ENCODE measurements around the gene BCL6B.

Gene BCL6B

DNA sequence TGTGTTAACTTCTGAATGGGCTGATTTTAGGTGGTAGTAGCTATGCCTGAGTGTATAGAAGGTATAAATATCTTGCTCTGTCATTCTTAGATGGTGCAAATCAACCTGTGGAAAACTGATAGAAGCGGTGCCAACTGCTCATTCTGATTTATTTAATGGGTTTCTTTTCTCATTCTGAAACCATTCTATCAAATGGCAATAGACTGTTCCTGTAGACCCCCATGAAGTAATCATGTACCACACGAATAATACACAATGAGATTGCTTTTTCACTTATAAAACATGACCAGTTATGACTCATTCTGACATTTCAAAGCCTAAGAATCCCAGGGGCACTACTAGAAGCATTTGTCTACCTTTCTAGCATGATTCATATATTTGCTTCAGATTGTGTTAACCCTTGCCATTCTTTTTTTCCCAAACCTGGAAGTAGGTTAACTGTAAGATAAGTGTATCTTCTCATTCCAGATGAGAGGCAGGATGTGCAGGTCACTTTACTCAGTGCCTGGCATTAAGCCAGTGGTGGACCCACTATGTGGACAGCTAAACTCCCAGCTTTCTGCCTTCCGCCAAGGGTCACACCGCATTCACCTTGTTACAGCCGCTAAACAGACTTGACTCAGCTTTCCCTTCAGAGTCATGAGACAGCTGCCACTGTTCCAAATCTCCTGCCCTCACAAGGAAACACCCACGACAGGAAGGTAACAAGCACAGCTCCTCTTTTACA is 37.5 kb downstream of the BCL6B start:
- no peak for DNase-seq (ENCODE audit: low read depth, low spot score)

DNA sequence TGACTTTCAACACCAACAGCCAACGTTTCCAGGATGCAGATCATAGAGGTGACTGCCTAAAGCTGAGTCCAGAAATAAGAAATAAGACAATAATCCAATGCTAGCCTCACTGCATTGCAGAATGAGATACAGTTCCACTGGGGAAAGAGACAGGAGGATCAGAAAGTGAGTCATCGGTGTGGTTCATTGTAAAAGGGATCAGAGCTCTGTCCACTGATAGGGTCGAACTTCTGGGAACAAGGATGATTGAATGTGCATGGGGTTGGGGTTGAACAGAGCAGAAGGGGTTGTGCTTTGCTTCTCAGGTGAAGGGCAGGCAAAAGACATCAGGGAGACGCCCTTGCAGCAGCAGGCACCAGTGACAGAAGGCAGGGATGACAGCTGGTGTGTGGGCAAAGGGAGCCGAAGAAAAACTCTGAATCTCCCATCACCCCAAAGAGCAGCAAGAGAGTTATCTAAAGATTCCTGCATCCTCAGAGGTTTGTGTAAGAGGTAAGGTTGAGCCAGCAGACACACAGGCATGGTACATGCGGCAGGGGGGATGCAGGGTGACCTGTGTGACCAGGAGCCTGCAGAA is 40.8 kb downstream of the BCL6B start:
- no peak for DNase-seq (ENCODE audit: low read depth, low spot score)

DNA sequence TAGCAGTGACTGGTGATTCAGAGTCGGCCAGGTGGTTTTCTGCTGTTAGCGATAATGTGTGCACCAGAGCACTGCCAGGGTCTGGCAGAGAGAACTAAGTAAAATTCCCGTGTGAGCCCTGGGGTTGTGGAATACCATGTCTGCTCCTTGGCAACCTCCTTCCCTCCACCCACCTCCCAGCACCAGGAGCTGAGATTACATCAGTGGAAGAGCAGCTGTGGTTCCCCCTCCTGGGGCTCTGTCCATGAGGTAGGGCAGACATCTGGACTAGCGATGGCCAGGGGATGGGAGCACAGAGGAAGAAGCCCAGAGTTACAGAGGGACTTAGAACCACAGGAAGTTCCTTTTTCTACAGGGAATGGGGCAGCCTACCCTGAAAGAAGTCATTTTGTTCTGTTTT is 41.4 kb downstream of the BCL6B start:
- DNase-seq (ENCODE audit: low read depth, low spot score), result no peak

DNA sequence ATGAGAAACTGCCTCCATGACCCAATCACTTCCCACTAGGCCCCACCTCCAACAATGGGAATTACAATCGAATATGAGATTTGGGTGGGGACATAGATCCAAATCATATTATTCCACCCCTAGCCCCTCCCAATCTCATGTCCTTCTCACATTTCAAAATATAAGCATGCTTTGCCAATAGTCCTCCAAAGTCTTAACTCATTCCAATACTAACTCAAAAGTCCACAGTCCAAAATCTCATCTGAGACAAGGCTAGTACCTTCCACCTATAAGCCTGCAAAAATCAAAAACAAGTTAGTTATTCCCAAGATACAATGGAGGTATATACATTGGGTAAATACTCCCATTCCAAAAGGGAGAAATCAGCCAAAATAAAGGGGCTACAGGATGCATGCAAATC is 44.3 kb downstream of the BCL6B start:
- DNase-seq (ENCODE audit: low read depth, low spot score), result no peak

DNA sequence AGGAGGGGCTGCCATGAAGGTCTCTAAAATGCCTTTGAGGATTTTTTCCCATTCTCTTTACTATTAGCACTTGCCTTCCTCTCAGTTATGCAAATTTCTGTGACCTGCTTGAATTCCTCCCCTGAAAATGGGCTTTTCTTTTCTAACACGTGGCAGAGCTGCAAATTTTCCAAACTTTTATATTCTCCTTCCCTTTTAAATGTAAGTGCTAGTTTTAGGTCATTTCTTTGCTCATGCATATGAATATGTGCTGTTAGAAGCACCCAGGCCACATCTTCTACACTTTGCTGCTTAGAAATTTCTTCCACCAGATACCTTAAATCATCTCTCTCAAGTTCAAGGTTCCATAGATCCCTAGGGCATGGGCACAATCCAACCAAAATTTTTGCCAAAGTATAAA is 45.4 kb downstream of the BCL6B start:
- DNase-seq (ENCODE audit: low read depth, low spot score), result no peak

DNA sequence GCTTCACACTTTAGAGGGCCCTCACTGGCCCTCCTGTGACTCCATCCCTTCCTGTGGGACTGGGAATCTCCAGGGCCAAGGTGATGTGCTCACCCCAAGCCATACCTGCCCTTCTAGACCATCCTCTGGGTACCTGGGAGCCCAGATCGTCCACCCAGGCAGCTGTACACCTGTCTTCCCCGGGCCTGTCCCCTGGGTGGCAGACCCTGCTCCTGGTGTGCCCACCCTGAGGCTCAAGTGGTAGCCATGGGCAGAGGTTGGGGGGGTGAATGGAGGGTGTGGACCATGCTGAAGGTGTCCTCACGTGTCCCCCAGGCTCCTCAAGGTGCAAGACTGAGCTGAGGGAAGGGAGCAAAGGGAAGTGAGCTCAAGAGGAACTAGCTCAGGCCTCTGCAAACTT is 47.9 kb downstream of the BCL6B start:
- DNase-seq (ENCODE audit: low read depth, low spot score), result no peak

DNA sequence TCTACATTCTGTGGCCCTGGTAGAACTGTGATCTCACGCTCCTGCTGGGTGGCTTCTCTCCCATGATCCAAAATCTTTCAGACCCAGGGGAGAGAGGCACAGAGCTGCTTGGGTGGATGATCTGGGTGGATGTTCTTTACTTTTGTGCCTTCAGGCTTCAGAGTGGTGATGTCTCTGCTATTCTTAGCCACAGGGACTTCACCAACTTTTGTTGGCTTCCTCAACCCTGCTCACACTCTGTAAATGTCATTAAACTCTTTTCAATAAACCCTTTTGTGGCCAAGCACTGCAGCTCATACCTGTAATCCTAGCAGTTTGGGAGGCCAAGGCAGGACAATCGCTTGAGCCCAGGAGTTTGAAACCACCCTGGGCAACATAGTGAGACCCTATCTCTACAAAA is 49.6 kb downstream of the BCL6B start:
- DNase-seq (ENCODE audit: low read depth, low spot score), result no peak

DNA sequence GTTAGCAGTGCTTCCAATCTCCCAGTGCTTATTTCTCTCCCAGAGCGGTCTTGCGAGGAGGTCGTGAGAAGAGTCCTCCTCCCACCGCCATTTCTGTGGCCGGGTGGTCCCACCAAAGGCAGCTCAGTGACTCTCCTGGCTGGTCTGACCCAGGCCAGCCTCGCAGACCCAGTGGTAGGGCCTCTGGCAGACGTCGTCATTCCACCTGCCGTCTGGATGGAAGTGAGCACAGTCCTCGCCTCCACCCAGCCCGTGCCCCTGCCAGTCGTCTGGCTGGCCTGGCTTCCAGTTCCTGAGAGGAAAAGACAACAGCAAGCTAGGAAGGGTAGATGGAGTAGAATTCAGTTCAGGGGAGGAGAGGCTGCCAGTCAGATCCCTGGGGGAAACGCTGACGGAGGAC is 52.1 kb downstream of the BCL6B start:
- no peak for DNase-seq (ENCODE audit: low read depth, low spot score)

DNA sequence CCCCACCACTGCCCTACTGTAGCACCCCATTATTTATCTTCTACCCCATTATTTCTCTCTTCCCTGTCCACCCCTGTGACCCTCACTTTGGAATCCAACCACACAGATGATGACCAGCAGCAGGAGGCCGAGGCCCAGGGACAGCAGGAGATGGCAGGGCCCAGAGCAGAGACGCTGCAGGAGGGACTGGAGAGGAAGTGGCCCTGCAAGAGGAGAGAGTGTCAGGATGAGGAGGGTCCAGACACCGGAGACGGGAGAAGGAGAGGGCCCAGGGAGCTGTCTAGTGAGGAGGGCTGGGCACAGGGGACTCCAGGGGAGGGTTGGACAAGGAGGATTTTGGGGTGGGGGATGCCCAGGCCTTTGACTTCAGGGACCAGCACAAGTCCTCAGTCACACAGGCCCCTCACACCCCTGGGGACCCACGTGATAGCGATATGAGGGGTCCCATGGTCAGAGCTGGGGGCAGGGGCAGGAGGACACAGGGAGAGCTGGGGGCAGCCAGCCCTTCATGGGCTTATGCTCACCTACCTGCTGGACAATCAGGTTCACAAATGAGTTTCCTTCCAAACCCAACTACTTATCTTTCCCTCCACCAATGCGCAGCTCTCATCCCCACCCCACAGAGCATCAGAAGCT is 55.2 kb downstream of the BCL6B start:
- no peak for DNase-seq (ENCODE audit: low read depth, low spot score)

DNA sequence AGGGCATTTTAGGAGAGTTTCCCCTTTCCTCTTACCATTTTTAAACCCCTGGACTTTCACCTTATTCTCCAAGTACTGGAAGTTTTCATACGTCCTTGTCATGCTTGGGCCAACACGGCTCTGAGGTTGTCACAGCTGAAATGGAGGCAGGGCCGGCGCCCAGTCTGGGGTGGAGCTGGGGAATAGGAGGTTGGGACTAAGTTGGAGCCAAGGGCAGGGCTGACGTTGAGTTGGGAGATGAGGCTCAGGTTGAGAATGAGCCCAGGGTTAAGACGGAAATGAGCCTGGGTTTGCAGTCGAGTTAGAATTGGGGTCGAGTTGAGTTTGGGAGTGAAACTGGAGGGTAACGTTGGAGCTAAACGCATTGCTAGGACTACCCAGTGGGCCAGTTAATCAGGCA is 55.9 kb downstream of the BCL6B start:
- DNase-seq (ENCODE audit: low read depth, low spot score), result no peak

Data from iPS DF 19.7 (cell line).